ENCODE measurements around the gene DYSF.

Gene DYSF

GRCh38 chr2:71608034-71608433 is 154.7 kb downstream of the DYSF start:
- CTCF ChIA-PET: no interaction called here
- no peak for TF ChIP-seq SUZ12 (IDR thresholded peaks at IDR 0.05)
- TF ChIP-seq FOXK2 (IDR thresholded peaks at IDR 0.05): no peak
- no peak for TF ChIP-seq BHLHE40 (IDR thresholded peaks at IDR 0.05; ENCODE audit: borderline replicate concordance)
- no peak for TF ChIP-seq ARNT (IDR thresholded peaks at IDR 0.05)
- no peak for TF ChIP-seq ZNF384 (IDR thresholded peaks at IDR 0.05)
- no peak for TF ChIP-seq HDGF (IDR thresholded peaks at IDR 0.05; ENCODE audit: borderline replicate concordance)
- no peak for TF ChIP-seq L3MBTL2 (conservative IDR thresholded peaks at IDR 0.05)
- TF ChIP-seq NFRKB (IDR thresholded peaks at IDR 0.05): no peak
- POLR2A ChIA-PET: no interaction called here
- DNase-seq (ENCODE audit: extremely low spot score): no peak

GRCh38 chr2:71608441-71608840 is 155.1 kb downstream of the DYSF start:
- no peak for DNase-seq (ENCODE audit: extremely low spot score)
- POLR2A ChIA-PET: no interaction called here
- CTCF ChIA-PET: no interaction called here
- TF ChIP-seq TARDBP (IDR thresholded peaks at IDR 0.05) (no peak), SUZ12 (IDR thresholded peaks at IDR 0.05) (no peak), ELF4 (IDR thresholded peaks at IDR 0.05) (no peak)

GRCh38 chr2:71609029-71609428 is 155.7 kb downstream of the DYSF start:
- DNase-seq (ENCODE audit: extremely low spot score): no peak
- TF ChIP-seq ZNF384 (IDR thresholded peaks at IDR 0.05): no peak
- CTCF ChIA-PET: interaction anchor here (1.5 kb wide), 1 partner anchor 188 kb away, joined by 3 read pairs; no protein-coding TSS in a partner anchor
- POLR2A ChIA-PET: no interaction called here

GRCh38 chr2:71609441-71609840 is 156.1 kb downstream of the DYSF start:
- CTCF ChIA-PET: interaction anchor here (1.5 kb wide), 1 partner anchor 188 kb away, joined by 3 read pairs; no protein-coding TSS in a partner anchor
- DNase-seq (ENCODE audit: extremely low spot score): no peak
- POLR2A ChIA-PET: no interaction called here
- TF ChIP-seq LEF1 (IDR thresholded peaks at IDR 0.05; ENCODE audit: borderline replicate concordance) (no peak), NFRKB (IDR thresholded peaks at IDR 0.05) (no peak), ARNT (IDR thresholded peaks at IDR 0.05) (no peak), CTBP1 (IDR thresholded peaks at IDR 0.05; ENCODE audit: borderline replicate concordance) (no peak), FOXA1 (IDR thresholded peaks at IDR 0.05) (no peak), PKNOX1 (IDR thresholded peaks at IDR 0.05) (no peak), ELF4 (IDR thresholded peaks at IDR 0.05) (no peak), SUZ12 (IDR thresholded peaks at IDR 0.05) (no peak), SP1 (IDR thresholded peaks at IDR 0.05) (no peak), FOXM1 (IDR thresholded peaks at IDR 0.05; ENCODE audit: borderline replicate concordance) (no peak), BHLHE40 (IDR thresholded peaks at IDR 0.05; ENCODE audit: borderline replicate concordance) (no peak), ZNF384 (IDR thresholded peaks at IDR 0.05) (no peak), L3MBTL2 (conservative IDR thresholded peaks at IDR 0.05) (no peak), HDGF (IDR thresholded peaks at IDR 0.05; ENCODE audit: borderline replicate concordance) (no peak), TARDBP (IDR thresholded peaks at IDR 0.05) (no peak), FOXK2 (IDR thresholded peaks at IDR 0.05) (no peak)

GRCh38 chr2:71609958-71610357 is 156.6 kb downstream of the DYSF start:
- CTCF ChIA-PET: interaction anchor here (0.6 to 1.5 kb wide), 2 partner anchors 187 to 448 kb away, joined by 3 read pairs; no protein-coding TSS in a partner anchor
- POLR2A ChIA-PET: no interaction called here
- TF ChIP-seq SUZ12 (IDR thresholded peaks at IDR 0.05): no peak
- no peak for TF ChIP-seq ZNF384 (IDR thresholded peaks at IDR 0.05)
- no peak for TF ChIP-seq FOXM1 (IDR thresholded peaks at IDR 0.05; ENCODE audit: borderline replicate concordance)
- TF ChIP-seq BHLHE40 (IDR thresholded peaks at IDR 0.05; ENCODE audit: borderline replicate concordance): no peak
- no peak for TF ChIP-seq TARDBP (IDR thresholded peaks at IDR 0.05)
- no peak for TF ChIP-seq LEF1 (IDR thresholded peaks at IDR 0.05; ENCODE audit: borderline replicate concordance)
- TF ChIP-seq NFRKB (IDR thresholded peaks at IDR 0.05): no peak
- no peak for TF ChIP-seq CTBP1 (IDR thresholded peaks at IDR 0.05; ENCODE audit: borderline replicate concordance)
- no peak for TF ChIP-seq L3MBTL2 (conservative IDR thresholded peaks at IDR 0.05)
- no peak for TF ChIP-seq SP1 (IDR thresholded peaks at IDR 0.05)
- no peak for TF ChIP-seq FOXA1 (IDR thresholded peaks at IDR 0.05)
- TF ChIP-seq ELF4 (IDR thresholded peaks at IDR 0.05): no peak
- TF ChIP-seq PKNOX1 (IDR thresholded peaks at IDR 0.05): no peak
- no peak for TF ChIP-seq HDGF (IDR thresholded peaks at IDR 0.05; ENCODE audit: borderline replicate concordance)
- TF ChIP-seq FOXK2 (IDR thresholded peaks at IDR 0.05): no peak
- no peak for TF ChIP-seq ARNT (IDR thresholded peaks at IDR 0.05)
- no peak for DNase-seq (ENCODE audit: extremely low spot score)

GRCh38 chr2:71610671-71611070 is 157.3 kb downstream of the DYSF start:
- no peak for DNase-seq (ENCODE audit: extremely low spot score)
- no peak for TF ChIP-seq FOXA1 (IDR thresholded peaks at IDR 0.05)
- TF ChIP-seq ARNT (IDR thresholded peaks at IDR 0.05): no peak
- no peak for TF ChIP-seq NFRKB (IDR thresholded peaks at IDR 0.05)
- TF ChIP-seq HDGF (IDR thresholded peaks at IDR 0.05; ENCODE audit: borderline replicate concordance): no peak
- no peak for TF ChIP-seq ZNF384 (IDR thresholded peaks at IDR 0.05)
- no peak for TF ChIP-seq CTBP1 (IDR thresholded peaks at IDR 0.05; ENCODE audit: borderline replicate concordance)
- TF ChIP-seq L3MBTL2 (conservative IDR thresholded peaks at IDR 0.05): no peak
- ChIA-PET POLR2A (no interaction called here), CTCF (interaction anchor here (0.6 kb wide), 1 partner anchor 447 kb away, joined by 3 read pairs; no protein-coding TSS in a partner anchor)

GRCh38 chr2:71611247-71611646 is 157.9 kb downstream of the DYSF start:
- ChIA-PET CTCF (no interaction called here), POLR2A (no interaction called here)
- no peak for TF ChIP-seq FOXM1 (IDR thresholded peaks at IDR 0.05; ENCODE audit: borderline replicate concordance)
- TF ChIP-seq SP1 (IDR thresholded peaks at IDR 0.05): no peak
- TF ChIP-seq L3MBTL2 (conservative IDR thresholded peaks at IDR 0.05): no peak
- no peak for TF ChIP-seq SUZ12 (IDR thresholded peaks at IDR 0.05)
- no peak for TF ChIP-seq CTBP1 (IDR thresholded peaks at IDR 0.05; ENCODE audit: borderline replicate concordance)
- TF ChIP-seq FOXK2 (IDR thresholded peaks at IDR 0.05): no peak
- no peak for TF ChIP-seq PKNOX1 (IDR thresholded peaks at IDR 0.05)
- no peak for TF ChIP-seq LEF1 (IDR thresholded peaks at IDR 0.05; ENCODE audit: borderline replicate concordance)
- TF ChIP-seq ZNF384 (IDR thresholded peaks at IDR 0.05): no peak
- no peak for TF ChIP-seq TARDBP (IDR thresholded peaks at IDR 0.05)
- no peak for TF ChIP-seq NFRKB (IDR thresholded peaks at IDR 0.05)
- TF ChIP-seq HDGF (IDR thresholded peaks at IDR 0.05; ENCODE audit: borderline replicate concordance): no peak
- no peak for TF ChIP-seq ARNT (IDR thresholded peaks at IDR 0.05)
- no peak for TF ChIP-seq FOXA1 (IDR thresholded peaks at IDR 0.05)
- TF ChIP-seq ELF4 (IDR thresholded peaks at IDR 0.05): no peak
- TF ChIP-seq BHLHE40 (IDR thresholded peaks at IDR 0.05; ENCODE audit: borderline replicate concordance): no peak
- DNase-seq (ENCODE audit: extremely low spot score): no peak
